ENCODE data around the gene CTIF. TPM values are rescaled to one million over a fixed set of nuclear protein-coding genes. Genes with fewer than 3 reads are reported as not detected.

The CTIF gene
- polyA plus RNA-seq, 1 of the 3 experiments (the other 2 are of a cell fraction) = 47.2 TPM

- Histone ChIP-seq H3K4me3 (ENCODE audit: low read depth in 2 of 2, low read length in 1 of 2) (no peak overlapping the region), H3K9me3 (no peaks in the 10 kb centered on the region), H3K79me2 (ENCODE audit: insufficient read depth) (no peaks in the 10 kb centered on the region), H3K36me3 (replicated peaks in 1 of 2; ENCODE audit: control insufficient read depth in 1 of 2, insufficient read depth in 2 of 2, low read length in 1 of 2) (no peaks in the 10 kb centered on the region), H3K9me2 (no peaks in the 10 kb centered on the region), H3K9ac (no peak overlapping the region), H3K4me1 (ENCODE audit: control insufficient read depth in 1 of 2, insufficient read depth in 2 of 2, low read depth in 1 of 2, low read length in 1 of 2) (peaks cover 0 to 22% of the 10 kb centered on the region in 2 experiments; a peak in 1 of 4 replicates), H3F3A (replicated peaks; ENCODE audit: insufficient read depth) (no peaks in the 10 kb centered on the region), H3K27ac (ENCODE audit: low read depth in 2 of 2, low read length in 1 of 2) (no peak overlapping the region), H2AFZ (ENCODE audit: low read depth) (no peak overlapping the region), H3K4me2 (no peak overlapping the region), H4K20me1 (ENCODE audit: insufficient read depth) (no peaks in the 10 kb centered on the region), H3K27me3 (ENCODE audit: insufficient read depth) (no peaks in the 10 kb centered on the region)
- ChIA-PET CTCF (interaction anchor here (0.9 to 1.3 kb wide), 2 partner anchors 9 to 16 kb away, joined by 3 read pairs; no protein-coding TSS in a partner anchor), POLR2A (interaction anchor here (0.7 kb wide), 1 partner anchor 28 kb away, joined by 3 read pairs; no protein-coding TSS in a partner anchor)
- 100% methylated on average over 2 of the region's 4 CpGs for WGBS (ENCODE audit: low lambda C conversion rate)
- TF ChIP-seq JUND (IDR thresholded peaks at IDR 0.05) = no peak
- TF ChIP-seq POLR2AphosphoS5 (IDR thresholded peaks at IDR 0.05; ENCODE audit: low read depth, low read length) = no peak
- no peak for TF ChIP-seq ELF1 (IDR thresholded peaks at IDR 0.05)
- no peak for TF ChIP-seq PBX3 (IDR thresholded peaks at IDR 0.05)
- TF ChIP-seq EP300 (IDR thresholded peaks at IDR 0.05; ENCODE audit: borderline replicate concordance in 1 of 2, low read depth in 1 of 2, low read length in 1 of 2) = no peak
- TF ChIP-seq TCF12 (IDR thresholded peaks at IDR 0.05) = no peak
- TF ChIP-seq TAF1 (IDR thresholded peaks at IDR 0.05; ENCODE audit: borderline replicate concordance, low read depth, low read length) = no peak
- TF ChIP-seq FOSL2 (IDR thresholded peaks at IDR 0.05; ENCODE audit: borderline replicate concordance, low read depth) = no peak
- no peak for TF ChIP-seq YY1 (IDR thresholded peaks at IDR 0.05; ENCODE audit: low read depth)
- no peak for TF ChIP-seq RCOR1 (IDR thresholded peaks at IDR 0.05; ENCODE audit: low read length)
- TF ChIP-seq EZH2phosphoT487 (IDR thresholded peaks at IDR 0.05; ENCODE audit: borderline replicate concordance, low read depth) = no peak
- no peak for TF ChIP-seq NFIC (IDR thresholded peaks at IDR 0.05; ENCODE audit: borderline replicate concordance)
- no peak for DNase-seq
Measured at GRCh38 chr18:48891721-48892120, 352.9 kb downstream of the CTIF start.

DNA sequence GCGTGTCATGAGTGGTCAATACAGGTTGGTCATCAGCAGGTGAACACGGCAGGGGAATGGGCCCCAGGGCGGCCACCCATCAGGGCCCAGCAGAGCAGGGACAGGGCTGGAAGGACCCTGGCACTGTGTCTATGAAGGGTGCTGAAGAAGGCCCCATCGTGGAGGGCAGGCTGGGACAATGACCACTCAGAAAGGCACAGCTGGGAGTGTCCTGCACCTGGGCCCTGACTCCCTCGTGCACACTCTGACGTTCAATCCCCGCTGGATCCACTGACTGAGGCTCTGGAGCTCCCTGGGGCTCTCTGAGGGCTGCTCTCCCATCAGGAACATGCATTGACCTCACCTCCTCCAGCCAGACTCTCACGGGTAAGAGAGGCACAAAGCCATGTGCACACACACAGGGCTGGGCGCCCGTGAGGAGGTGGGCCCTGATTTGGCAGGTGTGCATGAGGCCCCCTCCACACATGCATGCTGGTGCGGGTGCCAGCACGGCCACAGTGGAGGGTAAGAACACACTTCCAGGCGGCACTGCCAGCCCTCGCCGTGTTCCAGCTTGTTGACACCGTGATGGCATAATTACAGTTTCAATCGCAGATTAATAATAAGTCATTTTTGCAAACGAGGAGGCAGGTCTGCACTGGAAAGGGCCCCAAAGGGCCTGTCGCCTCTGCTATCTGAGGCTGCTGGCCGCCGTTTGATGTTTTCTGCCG is 353.5 kb downstream of the CTIF start:
- no peak overlapping the region for H3K4me3 ChIP-seq (ENCODE audit: low read depth in 2 of 2, low read length in 1 of 2)
- POLR2A ChIA-PET = interaction anchor here (0.7 kb wide), 1 partner anchor 28 kb away, joined by 3 read pairs; no protein-coding TSS in a partner anchor
- H3K9me2 ChIP-seq = no peaks in the 10 kb centered on the region
- no peak overlapping the region for H3K27ac ChIP-seq (ENCODE audit: low read depth in 2 of 2, low read length in 1 of 2)
- no peaks in the 10 kb centered on the region for H4K20me1 ChIP-seq (ENCODE audit: insufficient read depth)
- H3K36me3 ChIP-seq (replicated peaks in 1 of 2; ENCODE audit: control insufficient read depth in 1 of 2, insufficient read depth in 2 of 2, low read length in 1 of 2) = no peaks in the 10 kb centered on the region
- no peaks in the 10 kb centered on the region for H3K9me3 ChIP-seq
- no peaks in the 10 kb centered on the region for H3K79me2 ChIP-seq (ENCODE audit: insufficient read depth)
- H3K9ac ChIP-seq = no peak overlapping the region
- CTCF ChIA-PET = interaction anchor here (1.3 kb wide), 1 partner anchor 16 kb away, joined by 3 read pairs; no protein-coding TSS in a partner anchor
- no peaks in the 10 kb centered on the region for H3K27me3 ChIP-seq (ENCODE audit: insufficient read depth)
- H3K4me2 ChIP-seq = no peak overlapping the region
- 93% methylated on average over 13 of the region's 22 CpGs for WGBS (ENCODE audit: low lambda C conversion rate)
- H2AFZ ChIP-seq (ENCODE audit: low read depth) = no peak overlapping the region
- DNase-seq = no peak
- peaks cover 0 to 18% of the 10 kb centered on the region in 2 experiments; a peak in 1 of 4 replicates for H3K4me1 ChIP-seq (ENCODE audit: control insufficient read depth in 1 of 2, insufficient read depth in 2 of 2, low read depth in 1 of 2, low read length in 1 of 2)
- H3F3A ChIP-seq (replicated peaks; ENCODE audit: insufficient read depth) = no peaks in the 10 kb centered on the region
- TF ChIP-seq RFX5 (IDR thresholded peaks at IDR 0.05; ENCODE audit: low read length) = no peak
- no peak for TF ChIP-seq RCOR1 (IDR thresholded peaks at IDR 0.05; ENCODE audit: low read length)
- TF ChIP-seq PBX3 (IDR thresholded peaks at IDR 0.05) = no peak
- TF ChIP-seq, protein P1, sequence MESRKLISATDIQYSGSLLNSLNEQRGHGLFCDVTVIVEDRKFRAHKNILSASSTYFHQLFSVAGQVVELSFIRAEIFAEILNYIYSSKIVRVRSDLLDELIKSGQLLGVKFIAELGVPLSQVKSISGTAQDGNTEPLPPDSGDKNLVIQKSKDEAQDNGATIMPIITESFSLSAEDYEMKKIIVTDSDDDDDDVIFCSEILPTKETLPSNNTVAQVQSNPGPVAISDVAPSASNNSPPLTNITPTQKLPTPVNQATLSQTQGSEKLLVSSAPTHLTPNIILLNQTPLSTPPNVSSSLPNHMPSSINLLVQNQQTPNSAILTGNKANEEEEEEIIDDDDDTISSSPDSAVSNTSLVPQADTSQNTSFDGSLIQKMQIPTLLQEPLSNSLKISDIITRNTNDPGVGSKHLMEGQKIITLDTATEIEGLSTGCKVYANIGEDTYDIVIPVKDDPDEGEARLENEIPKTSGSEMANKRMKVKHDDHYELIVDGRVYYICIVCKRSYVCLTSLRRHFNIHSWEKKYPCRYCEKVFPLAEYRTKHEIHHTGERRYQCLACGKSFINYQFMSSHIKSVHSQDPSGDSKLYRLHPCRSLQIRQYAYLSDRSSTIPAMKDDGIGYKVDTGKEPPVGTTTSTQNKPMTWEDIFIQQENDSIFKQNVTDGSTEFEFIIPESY (IDR thresholded peaks at IDR 0.05; ENCODE audit: borderline replicate concordance, low read depth) = no peak
- TF ChIP-seq FOSL2 (IDR thresholded peaks at IDR 0.05; ENCODE audit: borderline replicate concordance, low read depth) = no peak
- TF ChIP-seq, protein P2, sequence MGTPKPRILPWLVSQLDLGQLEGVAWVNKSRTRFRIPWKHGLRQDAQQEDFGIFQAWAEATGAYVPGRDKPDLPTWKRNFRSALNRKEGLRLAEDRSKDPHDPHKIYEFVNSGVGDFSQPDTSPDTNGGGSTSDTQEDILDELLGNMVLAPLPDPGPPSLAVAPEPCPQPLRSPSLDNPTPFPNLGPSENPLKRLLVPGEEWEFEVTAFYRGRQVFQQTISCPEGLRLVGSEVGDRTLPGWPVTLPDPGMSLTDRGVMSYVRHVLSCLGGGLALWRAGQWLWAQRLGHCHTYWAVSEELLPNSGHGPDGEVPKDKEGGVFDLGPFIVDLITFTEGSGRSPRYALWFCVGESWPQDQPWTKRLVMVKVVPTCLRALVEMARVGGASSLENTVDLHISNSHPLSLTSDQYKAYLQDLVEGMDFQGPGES (IDR thresholded peaks at IDR 0.05; ENCODE audit: low read depth, low read length) = no peak
- no peak for TF ChIP-seq RAD21 (IDR thresholded peaks at IDR 0.05; ENCODE audit: low read length)
- no peak for TF ChIP-seq YY1 (IDR thresholded peaks at IDR 0.05; ENCODE audit: low read depth)
- TF ChIP-seq FOXM1 (IDR thresholded peaks at IDR 0.05; ENCODE audit: low read depth) = no peak
- TF ChIP-seq GATA2 (CRISPR knock-in tag; IDR thresholded peaks at IDR 0.05) = no peak
- TF ChIP-seq NRF1 (IDR thresholded peaks at IDR 0.05; ENCODE audit: low read depth, low read length) = no peak
- no peak for TF ChIP-seq ELF1 (IDR thresholded peaks at IDR 0.05)
- no peak for TF ChIP-seq FOXJ3 (CRISPR knock-in tag; IDR thresholded peaks at IDR 0.05)
- TF ChIP-seq MAX (IDR thresholded peaks at IDR 0.05; ENCODE audit: low read depth) = no peak
- TF ChIP-seq CHD2 (IDR thresholded peaks at IDR 0.05; ENCODE audit: low read length, partially characterized antibody) = no peak
- no peak for TF ChIP-seq EP300 (IDR thresholded peaks at IDR 0.05; ENCODE audit: borderline replicate concordance in 1 of 2, low read depth in 1 of 2, low read length in 1 of 2)
- no peak for TF ChIP-seq JUND (IDR thresholded peaks at IDR 0.05)
- no peak for TF ChIP-seq EZH2phosphoT487 (IDR thresholded peaks at IDR 0.05; ENCODE audit: borderline replicate concordance, low read depth)

Measured in SK-N-SH (cell line).